Astrocyte (in vitro differentiated cells and primary cell): ENCODE measurements around the gene UBXN2A. TPM values are rescaled to one million over a fixed set of nuclear protein-coding genes. Genes with fewer than 3 reads are reported as not detected.

Experiments used
- total RNA-seq: library from RNA; stranded (reverse); gene quantifications from 2 replicates; pipeline ENCODE4 v1.2.1, GENCODE V29; 2021

UBXN2A gene
- total RNA-seq, 1 donor from 2014 or later, result 22.2 TPM

Other genes with a start within 250 kb of the UBXN2A start
- gene ATAD2B, start 13.3 kb upstream of the UBXN2A start, total RNA-seq, result 10.7 and 12.2 TPM in 2 replicates
- gene MFSD2B, start 69.6 kb downstream of the UBXN2A start, total RNA-seq, result 0.10 and 0.34 TPM in 2 replicates
- gene WDCP, start 106.9 kb downstream of the UBXN2A start, total RNA-seq, result 10.3 and 17.4 TPM in 2 replicates
- gene FKBP1B, start 109.3 kb downstream of the UBXN2A start, total RNA-seq, result 16.8 and 19.4 TPM in 2 replicates
- gene SF3B6, start 135.9 kb downstream of the UBXN2A start, total RNA-seq, result 105 and 106 TPM in 2 replicates
- 83.6 and 93.2 TPM in 2 replicates for gene TP53I3, start 144.4 kb downstream of the UBXN2A start, total RNA-seq
- 0.48 and 0.64 TPM in 2 replicates for gene PFN4, start 182.9 kb downstream of the UBXN2A start, total RNA-seq
- gene FAM228B, start 183.0 kb downstream of the UBXN2A start, total RNA-seq, result 9.7 and 10.4 TPM in 2 replicates
- gene FAM228A, start 234.6 kb downstream of the UBXN2A start, total RNA-seq, result not detected in 2 replicates